GM12801 (cell line): ENCODE results near the gene MFAP2.

Source experiments
- TF ChIP-seq, protein P1 (sequence below): IDR thresholded peaks from one replicate; pipeline ENCODE4 v1.5.1; 2011; ENCODE audit warnings: control low read depth; ENCODE audit not compliant: insufficient read length; ENCODE audit errors: extremely low read depth

Gene MFAP2

DNA sequence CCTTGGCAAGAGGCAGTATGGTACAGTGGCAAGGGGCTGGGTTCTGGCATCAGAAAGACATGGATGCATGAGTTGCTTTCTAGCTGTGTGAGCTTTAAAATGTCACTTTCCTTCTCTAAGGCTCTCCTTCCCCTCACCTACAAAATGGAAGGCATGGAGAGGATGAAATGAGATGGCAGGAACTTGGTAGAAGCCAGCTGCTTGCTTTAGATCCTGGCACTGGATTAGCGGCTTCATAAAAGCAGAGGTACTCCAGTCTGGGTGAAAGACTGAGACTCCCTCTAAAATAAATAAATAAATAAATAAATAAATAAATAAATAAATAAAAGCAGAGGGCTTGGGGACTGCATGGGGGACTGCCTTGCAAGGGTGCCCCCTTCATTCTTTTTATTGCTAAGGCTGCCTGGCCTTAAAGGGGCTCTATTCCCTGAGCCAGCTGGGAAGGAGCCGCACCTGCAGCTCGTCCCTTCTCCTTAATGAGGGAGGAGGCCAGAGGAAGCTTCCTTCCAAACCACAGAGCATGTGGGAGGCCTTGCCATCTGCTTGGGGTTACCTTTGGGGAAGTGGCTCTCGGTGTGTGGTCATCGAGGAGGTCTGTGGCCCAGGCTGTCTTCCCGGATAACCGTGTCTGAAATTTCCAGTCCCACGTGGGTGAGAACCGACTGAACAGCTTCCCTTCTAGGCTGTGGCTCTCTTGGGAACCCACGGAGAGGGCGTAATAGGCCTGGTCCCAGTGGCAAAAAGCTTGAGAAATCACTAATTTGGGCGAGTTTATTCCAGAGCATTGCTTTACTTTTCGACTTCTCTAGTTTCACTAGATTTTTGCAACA, 33.3 kb upstream of the MFAP2 start:
- TF ChIP-seq, protein P1, sequence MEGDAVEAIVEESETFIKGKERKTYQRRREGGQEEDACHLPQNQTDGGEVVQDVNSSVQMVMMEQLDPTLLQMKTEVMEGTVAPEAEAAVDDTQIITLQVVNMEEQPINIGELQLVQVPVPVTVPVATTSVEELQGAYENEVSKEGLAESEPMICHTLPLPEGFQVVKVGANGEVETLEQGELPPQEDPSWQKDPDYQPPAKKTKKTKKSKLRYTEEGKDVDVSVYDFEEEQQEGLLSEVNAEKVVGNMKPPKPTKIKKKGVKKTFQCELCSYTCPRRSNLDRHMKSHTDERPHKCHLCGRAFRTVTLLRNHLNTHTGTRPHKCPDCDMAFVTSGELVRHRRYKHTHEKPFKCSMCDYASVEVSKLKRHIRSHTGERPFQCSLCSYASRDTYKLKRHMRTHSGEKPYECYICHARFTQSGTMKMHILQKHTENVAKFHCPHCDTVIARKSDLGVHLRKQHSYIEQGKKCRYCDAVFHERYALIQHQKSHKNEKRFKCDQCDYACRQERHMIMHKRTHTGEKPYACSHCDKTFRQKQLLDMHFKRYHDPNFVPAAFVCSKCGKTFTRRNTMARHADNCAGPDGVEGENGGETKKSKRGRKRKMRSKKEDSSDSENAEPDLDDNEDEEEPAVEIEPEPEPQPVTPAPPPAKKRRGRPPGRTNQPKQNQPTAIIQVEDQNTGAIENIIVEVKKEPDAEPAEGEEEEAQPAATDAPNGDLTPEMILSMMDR, result no peak

DNA sequence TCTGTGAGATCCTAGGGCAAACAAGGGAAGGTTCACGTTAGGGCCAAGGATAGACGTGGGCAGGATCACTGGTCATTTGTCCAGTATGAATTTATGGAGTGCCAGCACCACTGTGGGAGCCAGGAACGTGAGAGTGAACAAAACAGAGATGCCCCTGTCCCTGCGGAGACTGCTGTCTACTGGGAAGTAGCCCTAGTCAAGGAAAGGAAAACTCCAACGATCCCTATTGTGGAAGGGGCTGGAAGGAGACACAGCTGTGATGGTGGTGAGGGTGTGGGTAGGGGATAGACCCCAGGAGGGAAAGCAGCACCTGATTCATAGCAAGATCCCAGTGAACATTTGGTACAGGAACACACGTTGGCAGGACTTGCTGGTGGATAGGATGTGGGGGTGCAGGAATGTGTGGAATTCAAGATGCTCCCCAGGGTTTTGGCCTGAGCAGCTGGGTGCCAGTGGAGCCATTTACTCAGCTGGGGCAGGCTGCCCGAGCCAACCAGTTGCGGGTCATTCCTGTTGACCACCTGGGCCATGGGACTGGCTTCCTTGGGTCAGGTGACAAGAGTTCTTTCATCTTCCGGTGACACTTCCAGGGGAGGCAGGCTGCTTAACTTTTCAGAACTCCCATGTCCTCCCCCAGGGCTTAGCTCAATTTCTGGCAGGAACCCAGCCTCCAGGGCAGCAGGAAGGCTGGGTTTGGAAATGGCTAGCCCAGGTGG, 32.5 kb upstream of the MFAP2 start:
- TF ChIP-seq, protein P1, result no peak

DNA sequence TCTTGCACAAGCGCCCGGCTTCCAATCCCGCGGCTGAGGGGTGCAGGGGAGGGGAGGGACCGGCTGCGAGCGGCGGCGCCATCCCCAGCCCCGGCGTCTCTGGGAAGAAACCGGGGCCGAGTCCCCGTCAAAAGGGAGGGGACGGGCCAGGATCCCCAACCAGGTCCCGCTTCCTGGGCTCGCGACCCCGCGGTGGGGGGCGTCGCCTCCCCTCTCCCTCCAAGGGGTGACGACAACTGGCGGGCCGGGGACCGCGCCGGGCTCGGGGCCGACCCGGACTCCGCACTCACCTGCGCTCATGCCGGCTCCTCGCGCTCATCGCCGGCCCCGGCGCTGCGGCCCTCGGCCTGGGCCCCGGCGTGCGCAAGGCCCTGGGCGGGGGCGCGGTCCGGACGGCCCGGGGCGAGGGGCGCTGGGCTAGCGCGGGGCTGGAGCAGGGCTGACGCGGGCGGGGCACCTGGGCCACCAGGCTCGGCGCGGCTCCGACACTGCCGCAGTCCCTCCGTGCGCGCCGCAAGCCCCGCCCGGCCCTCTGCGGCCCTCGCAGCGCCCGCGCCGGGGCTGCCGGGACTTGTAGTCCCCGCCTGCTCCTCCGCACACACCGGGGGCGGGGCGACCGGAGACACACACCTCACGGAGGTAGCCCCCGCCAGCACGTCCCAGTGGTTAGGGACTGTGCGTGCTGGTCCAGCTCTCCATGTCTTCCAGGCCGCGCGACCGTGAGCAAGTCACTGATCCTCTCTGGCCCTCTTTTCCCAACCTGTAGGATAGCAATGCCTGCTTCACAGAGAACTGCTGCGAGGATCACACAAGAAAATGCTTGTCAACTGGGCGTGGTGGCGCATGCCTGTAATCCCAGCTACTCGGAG, 31.3 kb upstream of the MFAP2 start, which contains the start of gene ATP13A2:
Gene ATP13A2 (minus strand): TSS at position 490 of the 869 bp plus-strand sequence. CDS start 190 bp downstream, at position 300.
- TF ChIP-seq, protein P1, result no peak

DNA sequence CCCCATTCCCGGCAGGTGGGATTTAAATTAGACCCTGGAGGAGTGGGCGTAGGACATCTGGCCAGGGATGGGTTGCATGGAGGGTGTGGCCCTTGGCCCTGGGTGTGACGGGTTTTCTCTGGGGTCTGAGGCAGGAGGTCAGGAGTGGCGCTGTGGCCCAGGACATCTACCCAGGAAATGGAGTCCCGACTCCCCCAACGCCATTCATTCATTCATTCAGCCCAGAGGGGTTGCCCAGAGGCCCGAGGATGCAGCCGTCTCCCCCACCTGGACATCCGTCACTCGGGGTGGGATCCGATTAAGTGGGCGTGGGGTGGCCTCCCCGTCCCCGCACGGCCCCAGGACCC, 30.6 kb upstream of the MFAP2 start:
- TF ChIP-seq, protein P1, result no peak

DNA sequence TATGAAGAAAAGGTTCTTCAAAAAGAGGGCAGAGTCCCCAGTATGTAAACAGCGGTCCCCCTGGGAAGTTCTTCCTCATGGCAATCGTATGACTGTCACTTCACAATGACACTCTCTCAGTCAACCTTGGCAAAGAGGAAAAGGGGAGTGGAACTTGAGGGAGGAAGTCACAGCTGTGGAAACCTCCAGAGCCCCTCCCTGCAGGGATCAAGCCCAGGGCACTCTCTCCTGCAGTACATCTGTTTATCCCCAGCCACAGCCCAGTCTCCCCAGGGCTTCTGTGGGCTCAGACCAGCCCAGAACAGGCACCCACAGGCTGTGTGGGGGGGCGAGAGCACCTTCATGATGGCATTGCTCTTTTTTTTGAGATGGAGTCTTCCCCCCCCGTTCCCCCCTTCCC, 29.3 kb upstream of the MFAP2 start:
- TF ChIP-seq, protein P1, result no peak

DNA sequence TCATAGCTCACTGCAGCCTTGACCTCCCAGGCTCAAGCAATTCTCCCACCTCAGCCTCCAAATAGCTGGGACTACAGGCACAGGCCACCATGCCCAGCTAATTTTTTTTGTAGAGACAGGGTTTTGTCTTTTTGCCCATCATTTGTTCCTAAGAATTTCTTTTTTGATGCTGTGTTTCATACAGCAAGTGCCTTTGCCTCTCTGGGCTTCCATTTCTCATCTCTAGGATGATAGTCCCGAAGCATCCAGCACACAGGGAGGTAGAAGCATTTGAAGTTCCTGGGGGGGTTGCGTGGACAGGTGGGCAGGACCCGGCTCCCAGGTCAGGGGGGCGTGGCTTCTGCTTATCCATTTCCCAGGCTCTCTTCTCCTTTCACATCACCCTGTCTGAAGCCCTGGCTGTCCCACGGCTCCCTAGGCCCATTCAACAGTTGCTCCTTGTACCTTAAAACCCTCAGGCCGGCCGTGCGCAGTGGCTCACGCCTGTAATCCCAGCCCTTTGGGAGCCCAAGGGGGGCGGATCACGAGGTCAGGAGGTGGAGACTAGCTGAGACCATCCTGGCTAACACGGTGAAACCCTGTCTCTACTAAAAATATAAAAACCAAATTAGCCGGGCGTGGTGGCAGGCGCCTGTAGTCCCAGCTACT, 27.9 kb upstream of the MFAP2 start:
- TF ChIP-seq, protein P1, result no peak

DNA sequence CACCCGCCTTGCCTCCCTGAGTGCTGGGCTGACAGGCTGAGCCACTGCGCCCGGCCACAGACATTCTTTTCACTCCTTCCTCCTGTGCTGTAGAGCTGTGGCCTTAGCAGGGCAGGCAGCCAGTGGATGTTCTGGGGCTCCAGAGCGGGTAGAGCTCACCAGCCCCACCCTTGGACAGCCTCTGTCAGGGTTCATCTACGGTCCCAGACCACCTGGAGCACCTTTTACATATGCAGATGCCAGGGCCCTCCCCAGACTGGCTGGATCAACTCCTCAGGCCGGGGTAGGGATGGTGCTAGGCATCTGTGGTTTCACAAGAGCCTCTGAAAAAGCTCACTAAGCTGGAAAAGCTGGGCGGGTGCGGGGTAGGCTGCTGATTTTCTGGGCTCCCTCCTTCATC, 26.7 kb upstream of the MFAP2 start:
- TF ChIP-seq, protein P1, result no peak
